Measurements from ENCODE around the gene DPYSL4.

DNA sequence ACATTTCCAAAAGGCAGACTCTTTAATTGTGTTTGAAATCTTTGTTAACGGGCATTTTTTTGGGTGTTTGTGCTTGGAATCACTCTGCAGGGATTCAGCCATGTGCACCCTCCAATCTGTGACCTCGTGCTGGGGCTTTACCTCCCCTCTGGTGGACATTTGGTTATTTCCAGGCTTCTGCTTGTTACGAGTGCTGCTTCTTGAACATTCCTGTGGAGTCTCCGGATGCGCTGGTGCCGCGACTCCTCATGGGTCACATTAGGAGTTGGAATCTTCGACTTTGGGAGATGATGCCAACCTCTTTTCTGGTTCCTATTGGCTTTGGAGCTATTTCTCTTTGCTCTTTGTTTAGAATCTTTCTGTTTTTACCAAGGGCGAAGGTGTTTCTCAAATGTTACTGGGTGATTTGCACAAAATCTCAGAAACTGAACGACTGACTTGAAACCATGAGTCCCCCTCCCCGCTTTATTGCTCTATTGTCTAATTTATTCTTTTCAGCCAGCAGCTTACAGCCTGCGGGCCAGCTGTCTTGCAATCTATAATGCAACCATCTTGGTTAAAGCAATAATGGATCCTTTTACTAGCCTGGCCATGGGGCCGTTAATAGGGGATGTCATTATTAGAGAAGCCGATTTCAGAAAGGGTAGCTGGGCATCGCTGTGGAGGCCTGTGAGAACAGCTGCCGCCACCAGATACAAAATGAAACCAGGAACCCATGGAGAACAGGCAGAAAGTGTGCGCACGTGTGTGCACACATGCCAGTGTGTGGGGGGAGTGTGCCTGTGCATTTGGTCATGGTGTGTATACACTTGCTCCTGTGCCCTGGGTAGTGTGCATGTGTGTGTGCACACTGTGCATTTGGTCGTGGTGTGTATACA, 9.9 kb upstream of the DPYSL4 start:
- TF ChIP-seq, protein P1, sequence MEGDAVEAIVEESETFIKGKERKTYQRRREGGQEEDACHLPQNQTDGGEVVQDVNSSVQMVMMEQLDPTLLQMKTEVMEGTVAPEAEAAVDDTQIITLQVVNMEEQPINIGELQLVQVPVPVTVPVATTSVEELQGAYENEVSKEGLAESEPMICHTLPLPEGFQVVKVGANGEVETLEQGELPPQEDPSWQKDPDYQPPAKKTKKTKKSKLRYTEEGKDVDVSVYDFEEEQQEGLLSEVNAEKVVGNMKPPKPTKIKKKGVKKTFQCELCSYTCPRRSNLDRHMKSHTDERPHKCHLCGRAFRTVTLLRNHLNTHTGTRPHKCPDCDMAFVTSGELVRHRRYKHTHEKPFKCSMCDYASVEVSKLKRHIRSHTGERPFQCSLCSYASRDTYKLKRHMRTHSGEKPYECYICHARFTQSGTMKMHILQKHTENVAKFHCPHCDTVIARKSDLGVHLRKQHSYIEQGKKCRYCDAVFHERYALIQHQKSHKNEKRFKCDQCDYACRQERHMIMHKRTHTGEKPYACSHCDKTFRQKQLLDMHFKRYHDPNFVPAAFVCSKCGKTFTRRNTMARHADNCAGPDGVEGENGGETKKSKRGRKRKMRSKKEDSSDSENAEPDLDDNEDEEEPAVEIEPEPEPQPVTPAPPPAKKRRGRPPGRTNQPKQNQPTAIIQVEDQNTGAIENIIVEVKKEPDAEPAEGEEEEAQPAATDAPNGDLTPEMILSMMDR (IDR thresholded peaks at IDR 0.05; ENCODE audit: low read length), result no peak
- no peak for TF ChIP-seq EZH2 (IDR thresholded peaks at IDR 0.05; ENCODE audit: borderline replicate concordance, low read length)

All from OCI-LY1 (cell line).